ENCODE measurements around the gene CDH23. TPM values are rescaled to one million over a fixed set of nuclear protein-coding genes. Genes with fewer than 3 reads are reported as not detected.

CDH23 gene
- total and polyA plus RNA-seq, 10 of the 15 experiments (the other 5 are each of a cell fraction or from before 2014, with no cell fraction given), result 0.09 to 0.40 (median 0.15) TPM; not detected in 1

DNA sequence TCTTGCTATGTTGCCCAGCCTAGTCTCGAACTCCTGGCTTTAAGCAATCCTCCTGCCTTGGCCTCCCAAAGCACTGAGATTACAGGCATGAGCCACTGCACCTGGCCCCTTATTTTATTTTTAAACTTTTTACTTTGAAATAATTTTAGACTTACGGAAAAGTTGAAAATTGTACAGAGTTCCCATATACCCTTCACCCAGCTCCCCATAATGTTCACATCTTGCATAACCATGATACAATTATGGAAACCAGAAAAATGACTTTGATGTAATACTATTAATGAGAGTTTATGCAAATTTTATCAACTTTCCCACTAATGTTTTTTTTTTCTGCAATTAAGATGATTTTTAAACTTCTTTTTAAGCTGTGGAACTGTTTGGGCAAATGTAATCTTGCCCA lies 58.3 kb downstream of the CDH23 start:
- POLR2A ChIA-PET, result no interaction called here
- 22% methylated on average over 2 of the region's 2 CpGs for WGBS (ENCODE audit: insufficient coverage, insufficient replicate concordance, low lambda C conversion rate, missing lambda C conversion rate)

More for the DNA sequence above, 58.3 kb downstream of the CDH23 start:
- ChIA-PET CTCF (interaction anchor here (1.1 kb wide), 1 partner anchor 41 kb away, joined by 3 read pairs; no protein-coding TSS in a partner anchor), SMC1A (ENCODE audit: uncharacterized antibody, unreplicated experiment) (no interaction called here), RAD21 (ENCODE audit: unreplicated experiment) (no interaction called here)
- no peak overlapping the region for H3K4me2 ChIP-seq (ENCODE audit: control insufficient read depth, insufficient read depth)
- intact Hi-C loops (cut with micrococcal nuclease; ENCODE audit: unreplicated experiment) (no loop called here), in situ Hi-C loops (cut with MboI) (no loop called here)
- no peak overlapping the region for H3K9ac ChIP-seq (ENCODE audit: control insufficient read depth, insufficient read depth, low read length)
- FAIRE-seq, result no peak
- no peaks in the 10 kb centered on the region for H3K36me3 ChIP-seq (ENCODE audit: control insufficient read depth in 2 of 2, insufficient read depth in 2 of 2, low read length in 1 of 2)
- BruUV-seq (replicated peaks), result no TSS peak
- no peaks in the 10 kb centered on the region for H3K79me2 ChIP-seq (ENCODE audit: control insufficient read depth, insufficient read depth, low read length)
- H3K27me3 ChIP-seq (replicated peaks in 1 of 2; ENCODE audit: control insufficient read depth in 2 of 2, insufficient read depth in 2 of 2, low read length in 1 of 2), result peaks cover 0 to 2% of the 10 kb centered on the region in 2 experiments; a peak in 2 of 4 replicates
- no peaks in the 10 kb centered on the region for H4K20me1 ChIP-seq (ENCODE audit: control insufficient read depth, insufficient read depth)
- H3K4me1 ChIP-seq (ENCODE audit: control insufficient read depth, insufficient read depth, low read length), result no peaks in the 10 kb centered on the region
- no peak for ATAC-seq
- no peak for DNase-seq (ENCODE audit: low read depth, low spot score)
- no peaks in the 10 kb centered on the region for H3K9me3 ChIP-seq (replicated peaks; ENCODE audit: control insufficient read depth, insufficient read depth, low read length)
- H3K4me3 ChIP-seq, result no peak overlapping the region
- TF ChIP-seq RCOR1 (conservative IDR thresholded peaks at IDR 0.05; ENCODE audit: low read depth, low read length) (no peak), CEBPB (IDR thresholded peaks at IDR 0.05; ENCODE audit: borderline replicate concordance in 1 of 2, low read depth in 2 of 2, low read length in 2 of 2) (no peak)
- TF ChIP-seq, protein P1, sequence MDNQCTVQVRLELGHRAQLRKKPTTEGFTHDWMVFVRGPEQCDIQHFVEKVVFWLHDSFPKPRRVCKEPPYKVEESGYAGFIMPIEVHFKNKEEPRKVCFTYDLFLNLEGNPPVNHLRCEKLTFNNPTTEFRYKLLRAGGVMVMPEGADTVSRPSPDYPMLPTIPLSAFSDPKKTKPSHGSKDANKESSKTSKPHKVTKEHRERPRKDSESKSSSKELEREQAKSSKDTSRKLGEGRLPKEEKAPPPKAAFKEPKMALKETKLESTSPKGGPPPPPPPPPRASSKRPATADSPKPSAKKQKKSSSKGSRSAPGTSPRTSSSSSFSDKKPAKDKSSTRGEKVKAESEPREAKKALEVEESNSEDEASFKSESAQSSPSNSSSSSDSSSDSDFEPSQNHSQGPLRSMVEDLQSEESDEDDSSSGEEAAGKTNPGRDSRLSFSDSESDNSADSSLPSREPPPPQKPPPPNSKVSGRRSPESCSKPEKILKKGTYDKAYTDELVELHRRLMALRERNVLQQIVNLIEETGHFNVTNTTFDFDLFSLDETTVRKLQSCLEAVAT (IDR thresholded peaks at IDR 0.05), result no peak
- TF ChIP-seq, protein P2, sequence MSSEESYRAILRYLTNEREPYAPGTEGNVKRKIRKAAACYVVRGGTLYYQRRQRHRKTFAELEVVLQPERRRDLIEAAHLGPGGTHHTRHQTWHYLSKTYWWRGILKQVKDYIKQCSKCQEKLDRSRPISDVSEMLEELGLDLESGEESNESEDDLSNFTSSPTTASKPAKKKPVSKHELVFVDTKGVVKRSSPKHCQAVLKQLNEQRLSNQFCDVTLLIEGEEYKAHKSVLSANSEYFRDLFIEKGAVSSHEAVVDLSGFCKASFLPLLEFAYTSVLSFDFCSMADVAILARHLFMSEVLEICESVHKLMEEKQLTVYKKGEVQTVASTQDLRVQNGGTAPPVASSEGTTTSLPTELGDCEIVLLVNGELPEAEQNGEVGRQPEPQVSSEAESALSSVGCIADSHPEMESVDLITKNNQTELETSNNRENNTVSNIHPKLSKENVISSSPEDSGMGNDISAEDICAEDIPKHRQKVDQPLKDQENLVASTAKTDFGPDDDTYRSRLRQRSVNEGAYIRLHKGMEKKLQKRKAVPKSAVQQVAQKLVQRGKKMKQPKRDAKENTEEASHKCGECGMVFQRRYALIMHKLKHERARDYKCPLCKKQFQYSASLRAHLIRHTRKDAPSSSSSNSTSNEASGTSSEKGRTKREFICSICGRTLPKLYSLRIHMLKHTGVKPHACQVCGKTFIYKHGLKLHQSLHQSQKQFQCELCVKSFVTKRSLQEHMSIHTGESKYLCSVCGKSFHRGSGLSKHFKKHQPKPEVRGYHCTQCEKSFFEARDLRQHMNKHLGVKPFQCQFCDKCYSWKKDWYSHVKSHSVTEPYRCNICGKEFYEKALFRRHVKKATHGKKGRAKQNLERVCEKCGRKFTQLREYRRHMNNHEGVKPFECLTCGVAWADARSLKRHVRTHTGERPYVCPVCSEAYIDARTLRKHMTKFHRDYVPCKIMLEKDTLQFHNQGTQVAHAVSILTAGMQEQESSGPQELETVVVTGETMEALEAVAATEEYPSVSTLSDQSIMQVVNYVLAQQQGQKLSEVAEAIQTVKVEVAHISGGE (CRISPR knock-in tag; IDR thresholded peaks at IDR 0.05), result no peak
- no peak overlapping the region for H3K27ac ChIP-seq (ENCODE audit: control insufficient read depth, insufficient read depth)
- H2AFZ ChIP-seq (ENCODE audit: control insufficient read depth, low read depth, low read length), result no peak overlapping the region

All from GM12878 (cell line).